ENCODE measurements around the gene MGAT4D.

MGAT4D gene

DNA sequence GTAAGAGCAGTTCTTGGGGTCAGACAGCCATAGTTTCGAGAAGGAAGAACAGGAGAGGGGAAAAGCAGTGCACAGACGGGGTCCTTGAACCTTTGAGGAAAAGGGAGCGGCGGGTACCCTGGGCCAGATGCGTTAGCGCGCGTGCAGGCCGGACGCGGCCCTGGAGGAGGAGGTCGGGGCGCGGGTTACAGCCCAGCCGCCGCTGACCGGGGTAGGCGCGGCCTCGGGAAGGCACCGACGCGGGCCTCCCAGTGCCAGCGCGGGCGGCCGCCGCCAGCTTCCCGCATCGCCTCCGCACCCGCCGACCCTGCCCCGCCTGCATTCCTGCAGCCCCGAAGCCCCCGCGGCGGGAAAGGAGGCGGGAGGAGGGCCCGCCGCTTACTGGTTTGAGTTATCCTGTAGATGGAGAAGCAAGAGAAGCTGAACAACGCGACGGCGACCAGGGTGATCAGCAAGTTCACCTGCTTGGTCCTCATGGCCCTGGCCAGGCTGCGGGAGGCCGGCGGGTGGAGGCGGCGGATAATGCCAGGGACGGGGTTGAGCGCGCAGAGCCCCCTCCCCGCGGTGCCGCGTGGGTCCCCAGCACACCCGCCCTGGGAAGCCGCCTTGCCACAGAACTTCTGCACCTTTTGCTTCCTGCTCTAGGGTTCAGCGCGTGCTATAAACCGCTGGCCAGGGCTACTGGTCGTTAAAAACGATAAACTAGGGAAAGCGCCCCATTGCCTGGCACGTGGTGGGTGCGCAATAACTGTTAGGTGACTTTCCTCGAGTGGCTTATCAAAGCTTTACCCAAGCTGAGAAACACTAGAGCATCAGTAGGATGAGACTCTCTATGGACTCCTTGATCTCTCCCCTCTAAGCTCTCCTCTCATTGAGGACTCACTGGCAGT lies at the start of gene MGAT4D:
Gene MGAT4D, minus strand, starts transcription at position 547 of the 890 bp plus-strand sequence. Its CDS starts 71 bp downstream, at position 476.
- TF ChIP-seq, protein P1, sequence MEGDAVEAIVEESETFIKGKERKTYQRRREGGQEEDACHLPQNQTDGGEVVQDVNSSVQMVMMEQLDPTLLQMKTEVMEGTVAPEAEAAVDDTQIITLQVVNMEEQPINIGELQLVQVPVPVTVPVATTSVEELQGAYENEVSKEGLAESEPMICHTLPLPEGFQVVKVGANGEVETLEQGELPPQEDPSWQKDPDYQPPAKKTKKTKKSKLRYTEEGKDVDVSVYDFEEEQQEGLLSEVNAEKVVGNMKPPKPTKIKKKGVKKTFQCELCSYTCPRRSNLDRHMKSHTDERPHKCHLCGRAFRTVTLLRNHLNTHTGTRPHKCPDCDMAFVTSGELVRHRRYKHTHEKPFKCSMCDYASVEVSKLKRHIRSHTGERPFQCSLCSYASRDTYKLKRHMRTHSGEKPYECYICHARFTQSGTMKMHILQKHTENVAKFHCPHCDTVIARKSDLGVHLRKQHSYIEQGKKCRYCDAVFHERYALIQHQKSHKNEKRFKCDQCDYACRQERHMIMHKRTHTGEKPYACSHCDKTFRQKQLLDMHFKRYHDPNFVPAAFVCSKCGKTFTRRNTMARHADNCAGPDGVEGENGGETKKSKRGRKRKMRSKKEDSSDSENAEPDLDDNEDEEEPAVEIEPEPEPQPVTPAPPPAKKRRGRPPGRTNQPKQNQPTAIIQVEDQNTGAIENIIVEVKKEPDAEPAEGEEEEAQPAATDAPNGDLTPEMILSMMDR (IDR thresholded peaks at IDR 0.05; ENCODE audit: low read depth, low read length, missing control alignments) = no peak
- Histone ChIP-seq H3K27me3 (replicated peaks) (peaks cover 38% of the 10 kb centered on the region), H3K36me3 (replicated peaks) (no peaks in the 10 kb centered on the region), H3K4me3 (ENCODE audit: low read depth, low read length) (peak within 1 kb of the TSS; percentile 40), H3K27ac (no peak within 1 kb of the TSS)
- DNase-seq = no peak
- in situ Hi-C loops (cut with HindIII; ENCODE audit: low pct_ligation_motif_present, low sequenced_read_pairs) = no loop called here

DNA sequence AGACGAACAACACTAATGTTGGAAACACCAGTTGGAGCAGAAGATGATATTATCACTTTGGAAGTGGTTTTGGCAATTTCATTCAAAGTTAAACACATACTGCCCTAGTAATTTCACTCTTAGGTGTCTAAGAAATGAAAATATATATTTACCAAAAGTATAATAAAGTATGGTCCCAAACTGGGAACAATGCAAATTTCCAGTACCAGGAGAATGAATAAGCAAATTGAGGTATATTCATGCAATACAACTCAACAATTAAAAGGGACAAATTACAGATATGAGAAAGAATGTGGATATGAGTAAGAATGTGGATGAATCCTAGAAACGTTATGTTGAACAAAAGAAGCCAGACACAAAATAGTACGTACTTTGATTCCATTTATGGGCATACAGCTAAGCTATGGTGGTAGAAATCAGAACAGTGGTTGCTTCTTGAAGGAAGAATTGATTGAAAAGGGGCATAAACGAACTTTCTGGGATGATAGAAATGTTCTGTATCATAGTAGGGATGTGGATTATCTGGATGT lies 35.9 kb upstream of the MGAT4D start:
- H3K36me3 ChIP-seq (replicated peaks) = peaks cover 4% of the 10 kb centered on the region
- H3K27ac ChIP-seq = peak overlapping the region; percentile 57
- in situ Hi-C loops (cut with HindIII; ENCODE audit: low pct_ligation_motif_present, low sequenced_read_pairs) = no loop called here
- no peaks in the 10 kb centered on the region for H3K27me3 ChIP-seq (replicated peaks)
- TF ChIP-seq, protein P1 (IDR thresholded peaks at IDR 0.05; ENCODE audit: low read depth, low read length, missing control alignments) = no peak
- no peak overlapping the region for H3K4me3 ChIP-seq (ENCODE audit: low read depth, low read length)
- DNase-seq = no peak

DNA sequence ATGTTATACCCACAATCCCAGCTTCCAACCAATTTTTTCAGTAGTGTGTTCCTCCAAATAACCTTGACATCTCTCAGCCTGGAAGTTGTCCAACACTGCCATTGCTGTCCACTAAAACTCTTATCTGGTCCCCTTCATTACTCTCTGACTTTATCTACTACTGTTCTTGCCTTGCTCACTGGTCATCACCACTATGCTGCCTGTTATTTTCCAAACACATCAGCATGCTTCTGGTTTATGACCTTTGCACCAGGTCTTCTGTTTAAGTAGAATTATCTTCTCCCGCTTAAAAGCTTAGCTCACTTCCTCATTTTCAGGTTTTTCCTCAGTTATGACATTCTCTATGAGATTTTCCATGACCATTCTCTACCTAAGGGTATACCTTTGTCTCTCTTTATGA lies 31.3 kb upstream of the MGAT4D start:
- H3K4me3 ChIP-seq (ENCODE audit: low read depth, low read length) = no peak overlapping the region
- H3K27me3 ChIP-seq (replicated peaks) = no peaks in the 10 kb centered on the region
- in situ Hi-C loops (cut with HindIII; ENCODE audit: low pct_ligation_motif_present, low sequenced_read_pairs) = no loop called here
- no peaks in the 10 kb centered on the region for H3K36me3 ChIP-seq (replicated peaks)
- TF ChIP-seq, protein P1 (IDR thresholded peaks at IDR 0.05; ENCODE audit: low read depth, low read length, missing control alignments) = no peak
- DNase-seq = no peak
- no peak overlapping the region for H3K27ac ChIP-seq

DNA sequence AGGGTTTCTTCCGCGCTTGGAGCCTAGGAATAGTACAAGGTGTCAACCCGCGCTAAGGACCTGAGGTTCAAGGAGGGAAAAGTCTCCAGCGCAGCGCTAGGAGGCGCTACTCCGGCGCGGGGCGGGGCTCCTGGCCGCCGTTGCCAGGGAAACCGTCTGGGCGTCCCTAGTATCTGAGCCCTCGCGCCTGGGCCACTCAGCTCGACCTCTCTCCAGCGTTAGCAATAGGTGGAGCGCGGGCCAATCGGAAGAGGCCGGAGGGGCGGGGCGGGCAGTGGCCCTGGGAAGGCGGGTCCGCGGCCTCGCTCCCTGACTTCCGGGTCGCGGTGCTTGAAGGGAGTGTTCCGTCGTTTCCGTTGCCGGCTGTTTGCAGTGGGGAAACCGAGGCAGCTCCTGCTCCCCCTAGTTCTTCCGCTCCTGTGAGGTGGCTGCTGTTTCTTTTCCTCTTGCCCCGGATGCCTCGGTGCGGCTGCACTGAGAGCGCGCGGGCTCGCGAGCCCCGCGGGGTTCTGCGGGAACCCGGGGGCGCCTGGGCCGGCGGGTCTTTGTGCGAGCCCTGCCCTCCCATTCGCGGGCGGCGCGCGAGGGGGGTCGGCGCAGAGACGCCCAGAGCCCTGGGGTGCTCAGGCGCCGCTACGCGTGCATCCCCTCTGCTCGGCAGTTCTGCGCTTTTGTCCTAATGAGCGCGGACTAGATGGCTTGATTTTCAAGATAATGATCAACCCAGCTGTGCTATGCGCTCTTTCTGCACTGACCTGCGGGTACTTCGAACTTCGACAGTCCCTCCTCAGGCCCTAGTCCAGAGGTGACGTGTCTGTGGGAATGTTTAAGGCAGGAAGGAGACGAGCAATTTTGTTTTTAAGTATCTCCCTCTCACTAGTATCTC lies 26.0 kb upstream of the MGAT4D start, which contains the start of gene ELMOD2:
Gene ELMOD2, plus strand, starts transcription at position 312 of the 886 bp plus-strand sequence. CDS start 1,261 bp downstream, outside the sequence.
- Histone ChIP-seq H3K27ac (peak within 1 kb of the TSS; percentile 52), H3K4me3 (ENCODE audit: low read depth, low read length) (peak within 1 kb of the TSS; percentile 78), H3K27me3 (replicated peaks) (no peaks in the 10 kb centered on the region), H3K36me3 (replicated peaks) (no peaks in the 10 kb centered on the region)
- DNase-seq = peak; percentile 97
- in situ Hi-C loops (cut with HindIII; ENCODE audit: low pct_ligation_motif_present, low sequenced_read_pairs) = no loop called here
- TF ChIP-seq, protein P1 (IDR thresholded peaks at IDR 0.05; ENCODE audit: low read depth, low read length, missing control alignments) = peak; percentile 98

DNA sequence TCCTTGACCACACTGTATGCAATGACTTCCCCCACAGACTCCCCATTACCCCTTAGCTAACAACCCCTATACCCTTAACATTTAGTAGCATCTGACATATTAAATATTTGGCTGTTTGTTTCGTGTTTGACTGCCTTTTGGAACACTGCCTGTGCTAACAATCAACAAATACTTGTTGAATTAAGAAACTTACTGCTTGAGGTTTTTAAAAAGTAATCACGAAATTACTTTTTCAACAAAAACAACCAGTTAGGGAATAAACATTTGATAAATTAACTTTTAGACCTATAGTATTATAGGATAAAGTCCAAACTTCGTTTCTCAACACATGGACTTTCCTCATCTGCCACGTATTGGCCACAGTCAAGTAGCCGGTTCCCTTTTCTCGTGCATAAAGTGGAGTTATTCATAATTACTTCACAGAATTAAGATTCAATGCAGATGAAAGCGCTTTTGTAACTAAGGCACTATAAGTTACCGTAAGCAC lies 25.3 kb upstream of the MGAT4D start:
- Histone ChIP-seq H3K27me3 (replicated peaks) (no peaks in the 10 kb centered on the region), H3K36me3 (replicated peaks) (no peaks in the 10 kb centered on the region), H3K27ac (no peak overlapping the region), H3K4me3 (ENCODE audit: low read depth, low read length) (peak overlapping the region; percentile 40)
- TF ChIP-seq, protein P1 (IDR thresholded peaks at IDR 0.05; ENCODE audit: low read depth, low read length, missing control alignments) = no peak
- in situ Hi-C loops (cut with HindIII; ENCODE audit: low pct_ligation_motif_present, low sequenced_read_pairs) = no loop called here
- no peak for DNase-seq

Data from brain microvascular endothelial cell (primary cell).